ENCODE data around the gene MOB3B. TPM values are rescaled to one million over a fixed set of nuclear protein-coding genes. Genes with fewer than 3 reads are reported as not detected.

MOB3B gene
- total and polyA plus RNA-seq, 2 of the 13 experiments (the other 11 are each of a cell fraction or from before 2014, with no cell fraction given), result 0.03 to 0.09 TPM

DNA sequence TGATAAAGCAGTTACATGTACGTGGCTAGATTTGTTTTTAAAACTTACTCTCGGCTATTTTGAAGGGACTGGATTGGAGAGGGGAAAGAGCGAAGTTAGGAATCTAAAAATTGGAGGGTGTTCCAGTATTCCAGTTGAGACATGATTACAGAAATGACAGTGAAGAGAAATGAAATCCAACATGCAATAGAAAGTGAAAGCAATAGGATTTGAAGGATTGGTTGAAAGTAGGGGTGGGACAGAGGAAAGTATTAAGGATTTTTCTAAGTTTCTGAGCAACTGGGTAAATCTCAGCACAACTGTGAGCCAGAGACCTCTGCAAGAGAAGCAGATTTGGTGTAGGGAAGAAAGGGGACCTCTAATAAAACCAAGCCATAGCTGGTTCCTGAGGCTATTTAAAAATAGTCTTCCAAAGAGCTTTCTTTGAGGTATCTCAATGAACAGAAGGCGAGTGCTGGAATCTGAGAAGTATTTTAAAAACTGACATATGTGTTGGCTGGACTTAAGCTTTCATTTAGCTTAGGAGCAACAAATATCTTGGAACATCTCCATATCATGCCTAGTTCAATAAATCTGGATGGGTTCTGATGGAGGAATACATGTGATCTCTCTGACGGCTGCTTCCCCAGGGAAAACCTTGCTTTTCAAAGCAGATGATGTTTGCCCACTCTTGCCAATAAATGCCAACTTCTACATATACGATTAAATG lies 115.9 kb downstream of the MOB3B start (continued):
- TF ChIP-seq, protein P1, sequence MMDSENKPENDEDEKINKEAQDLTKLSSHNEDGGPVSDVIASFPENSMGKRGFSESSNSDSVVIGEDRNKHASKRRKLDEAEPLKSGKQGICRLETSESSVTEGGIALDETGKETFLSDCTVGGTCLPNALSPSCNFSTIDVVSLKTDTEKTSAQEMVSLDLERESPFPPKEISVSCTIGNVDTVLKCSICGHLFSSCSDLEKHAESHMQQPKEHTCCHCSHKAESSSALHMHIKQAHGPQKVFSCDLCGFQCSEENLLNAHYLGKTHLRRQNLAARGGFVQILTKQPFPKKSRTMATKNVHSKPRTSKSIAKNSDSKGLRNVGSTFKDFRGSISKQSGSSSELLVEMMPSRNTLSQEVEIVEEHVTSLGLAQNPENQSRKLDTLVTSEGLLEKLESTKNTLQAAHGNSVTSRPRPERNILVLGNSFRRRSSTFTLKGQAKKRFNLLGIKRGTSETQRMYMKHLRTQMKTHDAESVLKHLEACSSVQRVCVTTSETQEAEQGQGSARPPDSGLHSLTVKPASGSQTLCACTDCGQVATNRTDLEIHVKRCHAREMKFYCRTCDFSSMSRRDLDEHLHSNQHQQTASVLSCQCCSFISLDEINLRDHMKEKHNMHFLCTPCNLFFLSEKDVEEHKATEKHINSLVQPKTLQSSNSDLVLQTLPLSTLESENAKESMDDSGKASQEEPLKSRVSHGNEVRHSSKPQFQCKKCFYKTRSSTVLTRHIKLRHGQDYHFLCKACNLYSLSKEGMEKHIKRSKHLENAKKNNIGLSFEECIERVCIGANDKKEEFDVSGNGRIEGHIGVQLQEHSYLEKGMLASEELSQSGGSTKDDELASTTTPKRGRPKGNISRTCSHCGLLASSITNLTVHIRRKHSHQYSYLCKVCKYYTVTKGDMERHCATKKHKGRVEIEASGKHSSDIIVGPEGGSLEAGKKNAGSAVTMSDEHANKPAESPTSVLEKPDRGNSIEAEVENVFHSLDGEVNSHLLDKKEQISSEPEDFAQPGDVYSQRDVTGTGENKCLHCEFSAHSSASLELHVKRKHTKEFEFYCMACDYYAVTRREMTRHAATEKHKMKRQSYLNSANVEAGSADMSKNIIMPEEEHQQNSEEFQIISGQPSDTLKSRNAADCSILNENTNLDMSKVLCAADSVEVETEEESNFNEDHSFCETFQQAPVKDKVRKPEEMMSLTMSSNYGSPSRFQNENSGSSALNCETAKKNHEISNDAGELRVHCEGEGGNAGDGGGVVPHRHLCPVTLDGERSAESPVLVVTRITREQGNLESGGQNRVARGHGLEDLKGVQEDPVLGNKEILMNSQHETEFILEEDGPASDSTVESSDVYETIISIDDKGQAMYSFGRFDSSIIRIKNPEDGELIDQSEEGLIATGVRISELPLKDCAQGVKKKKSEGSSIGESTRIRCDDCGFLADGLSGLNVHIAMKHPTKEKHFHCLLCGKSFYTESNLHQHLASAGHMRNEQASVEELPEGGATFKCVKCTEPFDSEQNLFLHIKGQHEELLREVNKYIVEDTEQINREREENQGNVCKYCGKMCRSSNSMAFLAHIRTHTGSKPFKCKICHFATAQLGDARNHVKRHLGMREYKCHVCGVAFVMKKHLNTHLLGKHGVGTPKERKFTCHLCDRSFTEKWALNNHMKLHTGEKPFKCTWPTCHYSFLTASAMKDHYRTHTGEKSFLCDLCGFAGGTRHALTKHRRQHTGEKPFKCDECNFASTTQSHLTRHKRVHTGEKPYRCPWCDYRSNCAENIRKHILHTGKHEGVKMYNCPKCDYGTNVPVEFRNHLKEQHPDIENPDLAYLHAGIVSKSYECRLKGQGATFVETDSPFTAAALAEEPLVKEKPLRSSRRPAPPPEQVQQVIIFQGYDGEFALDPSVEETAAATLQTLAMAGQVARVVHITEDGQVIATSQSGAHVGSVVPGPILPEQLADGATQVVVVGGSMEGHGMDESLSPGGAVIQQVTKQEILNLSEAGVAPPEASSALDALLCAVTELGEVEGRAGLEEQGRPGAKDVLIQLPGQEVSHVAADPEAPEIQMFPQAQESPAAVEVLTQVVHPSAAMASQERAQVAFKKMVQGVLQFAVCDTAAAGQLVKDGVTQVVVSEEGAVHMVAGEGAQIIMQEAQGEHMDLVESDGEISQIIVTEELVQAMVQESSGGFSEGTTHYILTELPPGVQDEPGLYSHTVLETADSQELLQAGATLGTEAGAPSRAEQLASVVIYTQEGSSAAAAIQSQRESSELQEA (CRISPR knock-in tag; IDR thresholded peaks at IDR 0.05; ENCODE audit: not compliant biosample characterization), result no peak
- TF ChIP-seq ZNF772 (CRISPR knock-in tag; IDR thresholded peaks at IDR 0.05), result no peak
- TF ChIP-seq MEIS1 (CRISPR knock-in tag; IDR thresholded peaks at IDR 0.05; ENCODE audit: borderline replicate concordance), result no peak
- no peak for TF ChIP-seq ZNF460 (CRISPR knock-in tag; IDR thresholded peaks at IDR 0.05; ENCODE audit: borderline replicate concordance)
- TF ChIP-seq RBM22 (optimal IDR thresholded peaks at IDR 0.05; ENCODE audit: low read length), result no peak

Data from HepG2 (cell line).